ENCODE data around the gene SLC25A39. TPM values are rescaled to one million over a fixed set of nuclear protein-coding genes. Genes with fewer than 3 reads are reported as not detected.

The SLC25A39 gene
- total and polyA plus RNA-seq, 2 of the 13 experiments (the other 11 are each of a cell fraction or from before 2014, with no cell fraction given), result 144 to 151 TPM

DNA sequence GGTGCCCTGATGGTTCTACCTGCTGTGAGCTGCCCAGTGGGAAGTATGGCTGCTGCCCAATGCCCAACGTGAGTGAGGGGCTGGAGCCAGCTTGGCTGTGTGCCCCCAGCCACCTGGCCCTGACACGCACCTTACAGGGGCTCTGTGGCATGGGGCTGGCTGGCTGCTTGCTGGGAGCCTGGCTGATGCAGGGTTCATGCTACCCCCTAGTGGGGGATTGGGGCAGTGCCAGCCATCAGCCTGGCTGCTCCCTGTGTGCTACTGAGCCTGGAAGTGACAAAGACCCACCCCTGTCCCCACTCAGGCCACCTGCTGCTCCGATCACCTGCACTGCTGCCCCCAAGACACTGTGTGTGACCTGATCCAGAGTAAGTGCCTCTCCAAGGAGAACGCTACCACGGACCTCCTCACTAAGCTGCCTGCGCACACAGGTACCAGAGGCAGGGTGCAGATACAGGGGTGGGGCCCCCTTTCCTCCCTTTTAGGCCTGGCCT lies 26.2 kb upstream of the SLC25A39 start (continued):
- no peak for TF ChIP-seq FLYWCH1 (CRISPR knock-in tag; IDR thresholded peaks at IDR 0.05)
- no peak for TF ChIP-seq ZNF883 (CRISPR knock-in tag; IDR thresholded peaks at IDR 0.05; ENCODE audit: not compliant biosample characterization)
- no peak for TF ChIP-seq KDM5B (CRISPR knock-in tag; IDR thresholded peaks at IDR 0.05; ENCODE audit: borderline replicate concordance)
- TF ChIP-seq SNRNP70 (IDR thresholded peaks at IDR 0.05; ENCODE audit: low read depth, low read length), result no peak
- TF ChIP-seq TBX3 (IDR thresholded peaks at IDR 0.05; ENCODE audit: borderline replicate concordance), result no peak
- TF ChIP-seq, protein P1, sequence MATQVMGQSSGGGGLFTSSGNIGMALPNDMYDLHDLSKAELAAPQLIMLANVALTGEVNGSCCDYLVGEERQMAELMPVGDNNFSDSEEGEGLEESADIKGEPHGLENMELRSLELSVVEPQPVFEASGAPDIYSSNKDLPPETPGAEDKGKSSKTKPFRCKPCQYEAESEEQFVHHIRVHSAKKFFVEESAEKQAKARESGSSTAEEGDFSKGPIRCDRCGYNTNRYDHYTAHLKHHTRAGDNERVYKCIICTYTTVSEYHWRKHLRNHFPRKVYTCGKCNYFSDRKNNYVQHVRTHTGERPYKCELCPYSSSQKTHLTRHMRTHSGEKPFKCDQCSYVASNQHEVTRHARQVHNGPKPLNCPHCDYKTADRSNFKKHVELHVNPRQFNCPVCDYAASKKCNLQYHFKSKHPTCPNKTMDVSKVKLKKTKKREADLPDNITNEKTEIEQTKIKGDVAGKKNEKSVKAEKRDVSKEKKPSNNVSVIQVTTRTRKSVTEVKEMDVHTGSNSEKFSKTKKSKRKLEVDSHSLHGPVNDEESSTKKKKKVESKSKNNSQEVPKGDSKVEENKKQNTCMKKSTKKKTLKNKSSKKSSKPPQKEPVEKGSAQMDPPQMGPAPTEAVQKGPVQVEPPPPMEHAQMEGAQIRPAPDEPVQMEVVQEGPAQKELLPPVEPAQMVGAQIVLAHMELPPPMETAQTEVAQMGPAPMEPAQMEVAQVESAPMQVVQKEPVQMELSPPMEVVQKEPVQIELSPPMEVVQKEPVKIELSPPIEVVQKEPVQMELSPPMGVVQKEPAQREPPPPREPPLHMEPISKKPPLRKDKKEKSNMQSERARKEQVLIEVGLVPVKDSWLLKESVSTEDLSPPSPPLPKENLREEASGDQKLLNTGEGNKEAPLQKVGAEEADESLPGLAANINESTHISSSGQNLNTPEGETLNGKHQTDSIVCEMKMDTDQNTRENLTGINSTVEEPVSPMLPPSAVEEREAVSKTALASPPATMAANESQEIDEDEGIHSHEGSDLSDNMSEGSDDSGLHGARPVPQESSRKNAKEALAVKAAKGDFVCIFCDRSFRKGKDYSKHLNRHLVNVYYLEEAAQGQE (IDR thresholded peaks at IDR 0.05; ENCODE audit: borderline replicate concordance in 1 of 2, low read depth in 1 of 2, low read length in 2 of 2), result no peak
- no peak for TF ChIP-seq NFYB (CRISPR knock-in tag; IDR thresholded peaks at IDR 0.05)
- no peak for TF ChIP-seq FOXO1 (CRISPR knock-in tag; IDR thresholded peaks at IDR 0.05)
- TF ChIP-seq, protein P2, sequence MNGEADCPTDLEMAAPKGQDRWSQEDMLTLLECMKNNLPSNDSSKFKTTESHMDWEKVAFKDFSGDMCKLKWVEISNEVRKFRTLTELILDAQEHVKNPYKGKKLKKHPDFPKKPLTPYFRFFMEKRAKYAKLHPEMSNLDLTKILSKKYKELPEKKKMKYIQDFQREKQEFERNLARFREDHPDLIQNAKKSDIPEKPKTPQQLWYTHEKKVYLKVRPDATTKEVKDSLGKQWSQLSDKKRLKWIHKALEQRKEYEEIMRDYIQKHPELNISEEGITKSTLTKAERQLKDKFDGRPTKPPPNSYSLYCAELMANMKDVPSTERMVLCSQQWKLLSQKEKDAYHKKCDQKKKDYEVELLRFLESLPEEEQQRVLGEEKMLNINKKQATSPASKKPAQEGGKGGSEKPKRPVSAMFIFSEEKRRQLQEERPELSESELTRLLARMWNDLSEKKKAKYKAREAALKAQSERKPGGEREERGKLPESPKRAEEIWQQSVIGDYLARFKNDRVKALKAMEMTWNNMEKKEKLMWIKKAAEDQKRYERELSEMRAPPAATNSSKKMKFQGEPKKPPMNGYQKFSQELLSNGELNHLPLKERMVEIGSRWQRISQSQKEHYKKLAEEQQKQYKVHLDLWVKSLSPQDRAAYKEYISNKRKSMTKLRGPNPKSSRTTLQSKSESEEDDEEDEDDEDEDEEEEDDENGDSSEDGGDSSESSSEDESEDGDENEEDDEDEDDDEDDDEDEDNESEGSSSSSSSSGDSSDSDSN (CRISPR knock-in tag; IDR thresholded peaks at IDR 0.05), result no peak
- TF ChIP-seq FOXA1 (IDR thresholded peaks at IDR 0.05), result no peak
- TF ChIP-seq FOXA1 (CRISPR knock-in tag; IDR thresholded peaks at IDR 0.05), result no peak
- TF ChIP-seq ARID4A (CRISPR knock-in tag; IDR thresholded peaks at IDR 0.05; ENCODE audit: borderline replicate concordance), result no peak
- TF ChIP-seq PRDM4 (CRISPR knock-in tag; IDR thresholded peaks at IDR 0.05; ENCODE audit: borderline replicate concordance), result no peak
- no peak for TF ChIP-seq KLF13 (CRISPR knock-in tag; IDR thresholded peaks at IDR 0.05)
- TF ChIP-seq ESRRA (CRISPR knock-in tag; IDR thresholded peaks at IDR 0.05; ENCODE audit: low read depth), result no peak
- no peak for TF ChIP-seq THAP8 (CRISPR knock-in tag; IDR thresholded peaks at IDR 0.05; ENCODE audit: borderline replicate concordance)
